Posterior vena cava (tissue), 2 donors: ENCODE results near the gene FAM50B. TPM values are rescaled to one million over a fixed set of nuclear protein-coding genes. Genes with fewer than 3 reads are reported as not detected.

Source experiments
- DNase-seq: peaks from one replicate; pipeline ENCODE4 v3.0.0-alpha.2; 2020; ENCODE audit warnings: low spot score
- intact Hi-C, 2 donors: fragments of 100-400 bp; cut with DNase I; formaldehyde crosslinking; loops; one replicate each; pipeline versions ENCODE4 v1.14.1 to v1.14.2; 2022 to 2023
- long read RNA-seq, 2 donors: library from polyadenylated mRNA; unstranded; transcript quantifications; one replicate each; pipeline ENCODE4 v2.0.0, GENCODE V29; 2020 to 2021
- total RNA-seq, 2 donors: library from RNA; stranded (reverse); fragmentation: NEBNext Ultra II Directional; extraction: Animal tissue kit (Norgen Biotek cat#: 25700); gene quantifications; one replicate each; pipeline ENCODE4 v1.2.1, GENCODE V29; 2021
- donor health status: DM: yes; HTN: yes; CAD: no.
- donor health status: DM: yes; HTN: yes; CAD: no.

FAM50B gene, protein sequence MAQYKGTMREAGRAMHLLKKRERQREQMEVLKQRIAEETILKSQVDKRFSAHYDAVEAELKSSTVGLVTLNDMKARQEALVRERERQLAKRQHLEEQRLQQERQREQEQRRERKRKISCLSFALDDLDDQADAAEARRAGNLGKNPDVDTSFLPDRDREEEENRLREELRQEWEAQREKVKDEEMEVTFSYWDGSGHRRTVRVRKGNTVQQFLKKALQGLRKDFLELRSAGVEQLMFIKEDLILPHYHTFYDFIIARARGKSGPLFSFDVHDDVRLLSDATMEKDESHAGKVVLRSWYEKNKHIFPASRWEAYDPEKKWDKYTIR
- 1 to 10 TPM; 4.8 to 7.5 TPM for total RNA-seq
- long read RNA-seq, donor 1, transcript FAM50B-203 (2 exons, 1,643 nt) = minor isoform, 6 of 14 reads
- long read RNA-seq, donor 1, transcript FAM50B-202 (1 exons, 1,935 nt) = major isoform, 8 of 14 reads
- long read RNA-seq, donor 1, partial matches to known transcripts = 0 of 14 reads
- long read RNA-seq, donor 1, other reads (novel, unspliced or antisense) = 0 of 14 reads
- long read RNA-seq, donor 2, transcript FAM50B-203 (2 exons, 1,643 nt) = major isoform, 35 of 65 reads
- long read RNA-seq, donor 2, transcript FAM50B-202 (1 exons, 1,935 nt) = minor isoform, 30 of 65 reads
- long read RNA-seq, donor 2, partial matches to known transcripts = 0 of 65 reads
- long read RNA-seq, donor 2, other reads (novel, unspliced or antisense) = 0 of 65 reads

DNA sequence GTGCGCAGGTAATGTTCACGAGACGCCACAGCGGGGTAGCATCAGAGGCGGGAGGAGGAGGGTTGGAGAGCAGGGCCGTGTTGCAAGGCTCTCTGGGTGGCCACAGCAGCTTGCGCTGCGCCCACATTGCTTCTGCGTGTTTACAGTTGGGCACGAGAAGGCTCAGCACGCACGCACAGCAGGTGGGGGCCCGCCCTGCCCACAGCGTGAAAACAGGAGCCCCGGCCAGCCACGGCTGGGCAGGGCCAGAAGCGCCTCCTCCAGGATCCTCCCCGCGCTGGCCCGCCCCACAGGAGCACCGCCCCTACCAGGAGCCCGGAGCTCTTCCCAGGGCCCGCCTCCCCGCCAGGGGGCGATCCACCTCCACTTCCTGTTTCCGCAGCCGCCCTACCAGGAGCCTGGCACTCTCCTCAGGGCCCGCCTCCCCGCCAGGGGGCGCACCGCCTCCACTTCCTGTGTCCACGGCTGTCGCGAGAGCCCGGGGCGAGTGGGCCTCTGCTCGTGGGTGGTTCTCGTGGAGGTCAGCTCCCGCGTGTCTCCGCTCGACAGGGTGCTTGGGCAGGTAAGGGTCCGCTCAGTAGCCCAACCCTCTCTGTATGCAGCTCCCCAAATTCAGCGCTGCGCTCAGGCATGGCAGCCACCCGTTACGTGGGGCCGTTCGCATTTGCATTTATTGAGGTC is at the start of gene FAM50B:
TSS of gene FAM50B (plus strand) at position 449 of the 681 bp plus-strand sequence. CDS start 439 bp downstream, outside the sequence.
- DNase-seq = peak; percentile 98
- intact Hi-C loops = no loop called here

DNA sequence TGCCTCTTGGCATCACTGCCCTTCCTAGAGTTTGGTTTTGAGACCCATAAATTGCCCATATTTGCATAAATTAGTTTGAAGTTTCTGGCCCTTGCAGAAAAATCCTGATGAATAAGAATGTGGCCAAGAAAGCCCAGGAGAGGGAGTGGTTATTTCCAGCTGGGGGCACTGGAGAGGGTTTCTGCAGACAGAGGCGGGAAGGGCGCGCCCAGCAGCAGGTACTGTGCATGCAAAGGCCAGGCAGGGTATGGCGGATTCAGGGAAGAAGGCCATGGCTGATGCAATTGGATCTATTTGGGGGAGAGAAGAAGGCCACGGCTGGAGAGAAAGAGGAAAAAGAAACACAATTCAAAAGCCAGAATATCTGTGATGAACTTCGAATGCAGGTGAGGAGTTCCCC is 49.5 kb upstream of the FAM50B start:
- no peak for DNase-seq
- intact Hi-C loops = loop anchor here in 1 of 2 donors (5.0 kb wide), 1 partner anchor 47 kb away; the partner anchor contains the start of gene PXDC1

GRCh38 chr6:3800850-3801591 is 48.2 kb upstream of the FAM50B start:
- intact Hi-C loops = loop anchor here in 1 of 2 donors (5.0 kb wide), 1 partner anchor 49 kb away; the partner anchor contains the start of gene PXDC1

GRCh38 chr6:3801960-3802359 is 47.2 kb upstream of the FAM50B start:
- intact Hi-C loops = loop anchor here in 1 of 2 donors (5.0 kb wide), 1 partner anchor 50 kb away; the partner anchor contains the start of gene PXDC1

More at GRCh38 chr6:3800850-3801591, 48.2 kb upstream of the FAM50B start:
- DNase-seq = no peak

GRCh38 chr6:3803627-3804468 is 45.3 kb upstream of the FAM50B start:
- intact Hi-C loops = loop anchor here in 1 of 2 donors (5.0 kb wide), 1 partner anchor 52 kb away; the partner anchor contains the start of gene PXDC1
- DNase-seq = no peak

More at GRCh38 chr6:3801960-3802359, 47.2 kb upstream of the FAM50B start:
- no peak for DNase-seq

DNA sequence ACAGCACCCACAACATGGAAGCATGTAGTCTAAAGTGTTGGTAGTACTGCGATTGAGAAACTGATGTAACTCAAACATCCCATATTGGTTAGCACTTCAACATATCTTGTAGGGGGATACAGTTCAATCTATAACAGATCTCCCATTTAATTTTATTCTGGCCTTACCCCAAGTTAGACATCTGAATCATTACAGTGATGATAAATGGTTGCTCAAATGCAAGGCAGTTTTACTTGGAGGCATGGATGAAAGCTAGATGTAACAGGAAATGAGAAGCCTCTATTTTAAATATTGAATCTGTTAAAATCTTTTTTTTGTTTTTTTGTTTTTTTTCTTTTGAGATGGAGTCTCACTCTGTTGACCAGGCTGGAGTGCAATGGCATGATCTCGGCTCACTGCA is 44.2 kb upstream of the FAM50B start:
- no peak for DNase-seq
- intact Hi-C loops = loop anchor here in 1 of 2 donors (5.0 kb wide), 1 partner anchor 53 kb away; the partner anchor contains the start of gene PXDC1

GRCh38 chr6:3805448-3806123 is 43.6 kb upstream of the FAM50B start:
- intact Hi-C loops = no loop called here

DNA sequence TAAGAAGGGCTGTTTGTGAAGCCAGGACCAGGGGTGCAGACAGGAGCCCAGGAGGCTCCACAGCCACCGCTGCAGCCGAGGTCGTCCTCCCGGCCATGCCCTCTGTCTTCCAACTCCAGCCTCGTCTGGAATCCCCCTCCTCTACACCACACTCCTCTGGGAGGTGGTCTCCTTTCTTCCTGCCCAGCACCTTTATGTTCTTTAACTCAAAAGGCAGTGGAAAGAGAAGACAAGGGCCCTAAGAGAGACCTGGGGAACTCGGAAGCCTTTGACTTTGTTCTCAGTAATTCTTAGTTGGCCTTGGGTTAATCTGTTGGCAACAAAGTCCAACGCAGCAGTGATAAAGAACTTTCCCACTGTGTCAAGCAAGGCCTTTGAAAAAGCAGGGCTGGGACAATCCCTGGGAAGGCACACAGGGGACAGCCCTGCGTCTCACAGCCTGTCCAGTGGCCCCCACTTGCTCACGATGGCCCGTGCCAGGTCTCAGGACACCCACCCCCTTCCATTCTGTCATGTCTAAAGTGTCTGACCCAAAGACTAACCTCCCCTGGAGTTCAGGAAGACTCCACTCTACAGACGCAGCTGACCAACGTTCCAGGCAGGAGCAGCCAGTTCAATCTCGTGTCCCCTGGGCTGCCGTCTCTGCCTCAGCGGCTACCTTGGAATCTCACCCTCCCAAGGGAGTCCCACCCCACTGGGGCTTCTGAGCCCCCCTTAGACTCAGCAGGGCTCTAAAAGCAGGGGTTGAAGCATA is 42.8 kb upstream of the FAM50B start:
- no peak for DNase-seq
- intact Hi-C loops = no loop called here

More at GRCh38 chr6:3805448-3806123, 43.6 kb upstream of the FAM50B start:
- no peak for DNase-seq

DNA sequence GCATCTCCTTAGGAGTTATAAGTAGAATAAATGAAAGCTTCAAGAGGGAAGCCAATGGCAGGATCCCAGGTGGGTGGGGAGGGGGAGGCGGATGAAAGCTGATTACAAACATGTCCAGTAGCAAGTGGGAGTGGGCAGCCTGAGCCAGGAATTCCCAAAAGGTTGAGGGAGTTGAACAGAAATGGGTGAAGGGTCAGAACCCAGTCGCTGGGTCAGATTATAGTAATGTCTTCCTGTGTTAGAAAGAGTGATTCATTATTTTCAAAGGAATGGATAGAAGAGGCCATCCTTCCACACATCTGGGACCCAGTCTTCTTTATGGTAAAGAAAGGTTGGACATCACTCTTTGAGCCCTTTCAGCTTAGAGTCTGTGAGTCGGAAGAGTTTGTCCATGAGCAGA is 41.0 kb upstream of the FAM50B start:
- DNase-seq = no peak
- intact Hi-C loops = no loop called here

DNA sequence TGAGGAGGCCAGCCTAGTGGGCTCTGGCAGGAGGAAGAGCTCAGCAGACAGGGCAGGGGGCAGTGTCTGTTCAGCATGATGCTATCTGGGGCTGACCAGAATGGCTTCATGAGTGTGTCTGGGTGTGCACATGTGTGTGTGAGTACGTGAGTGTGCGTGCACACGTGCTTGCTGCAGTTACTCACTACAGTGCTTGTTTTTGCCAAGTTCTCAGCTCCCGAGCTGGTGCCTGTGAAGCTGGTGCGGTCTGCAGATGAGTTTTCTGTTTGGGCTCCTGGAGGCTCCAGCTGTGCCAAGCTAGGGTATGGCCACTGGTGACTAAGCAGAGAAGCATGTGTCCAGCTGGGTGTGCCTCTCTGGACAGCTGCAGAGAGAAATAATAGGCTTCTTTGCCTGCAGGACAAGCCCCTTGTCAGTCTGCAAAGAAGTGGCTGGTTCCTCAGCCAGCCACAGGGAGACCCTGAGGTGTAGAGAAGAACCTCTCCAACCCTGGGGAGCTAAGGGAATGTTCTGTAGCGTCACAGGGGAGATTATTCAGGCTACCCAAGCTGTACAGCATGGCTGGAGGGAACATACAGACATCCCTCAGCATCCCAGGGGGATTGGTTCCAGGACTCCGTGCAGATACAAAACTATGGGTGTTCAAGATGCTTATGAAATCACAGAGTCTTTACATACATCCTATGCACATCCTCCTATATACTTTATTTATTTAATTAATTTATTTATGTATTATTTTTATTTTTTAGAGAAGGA is 40.2 kb upstream of the FAM50B start:
- DNase-seq = peak; percentile 86
- intact Hi-C loops = no loop called here

DNA sequence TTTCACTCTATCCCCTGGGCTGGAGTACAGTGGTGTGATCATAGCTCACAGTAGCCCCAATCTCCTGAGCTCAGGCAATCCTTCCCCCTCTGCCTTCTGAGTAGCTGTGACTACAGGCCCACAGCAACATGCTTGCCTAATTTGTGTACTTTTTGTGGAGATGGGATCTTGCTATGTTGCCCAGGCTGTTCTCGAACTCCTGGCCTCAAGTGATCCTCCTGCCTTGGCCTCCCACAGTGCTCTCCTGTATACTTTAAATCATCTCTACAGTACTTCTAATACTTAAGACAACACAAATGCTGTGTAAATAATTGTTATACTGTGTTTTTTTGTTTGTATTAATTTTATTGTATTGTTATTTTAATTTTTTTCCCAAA is 39.7 kb upstream of the FAM50B start:
- intact Hi-C loops = no loop called here
- DNase-seq = no peak

DNA sequence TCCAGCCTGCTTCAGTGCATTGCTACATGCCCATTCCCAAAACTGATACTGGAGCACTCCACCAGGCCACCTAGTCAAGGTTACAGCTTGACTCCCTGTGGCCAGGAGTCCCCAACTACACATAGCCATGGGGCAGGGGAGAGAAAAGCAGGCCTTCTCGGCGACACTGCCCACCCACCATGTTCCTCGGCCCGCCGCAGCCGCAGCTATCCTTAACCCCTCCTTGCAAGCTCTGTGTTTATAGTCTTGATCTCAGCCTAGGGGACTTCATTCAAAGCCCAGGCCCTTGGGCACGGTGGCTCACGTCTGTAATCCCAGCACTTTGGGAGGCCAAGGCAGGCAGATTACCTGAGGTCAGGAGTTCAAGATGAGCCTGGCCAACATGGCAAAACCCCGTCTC is 39.2 kb upstream of the FAM50B start:
- no peak for DNase-seq
- intact Hi-C loops = no loop called here

GRCh38 chr6:3811191-3811590 is 38.0 kb upstream of the FAM50B start:
- intact Hi-C loops = no loop called here

GRCh38 chr6:3812596-3812995 is 36.6 kb upstream of the FAM50B start:
- intact Hi-C loops = no loop called here
- no peak for DNase-seq

More at GRCh38 chr6:3811191-3811590, 38.0 kb upstream of the FAM50B start:
- DNase-seq = no peak

GRCh38 chr6:3813150-3813780 is 35.9 kb upstream of the FAM50B start:
- peak; percentile 87 for DNase-seq
- intact Hi-C loops = no loop called here

DNA sequence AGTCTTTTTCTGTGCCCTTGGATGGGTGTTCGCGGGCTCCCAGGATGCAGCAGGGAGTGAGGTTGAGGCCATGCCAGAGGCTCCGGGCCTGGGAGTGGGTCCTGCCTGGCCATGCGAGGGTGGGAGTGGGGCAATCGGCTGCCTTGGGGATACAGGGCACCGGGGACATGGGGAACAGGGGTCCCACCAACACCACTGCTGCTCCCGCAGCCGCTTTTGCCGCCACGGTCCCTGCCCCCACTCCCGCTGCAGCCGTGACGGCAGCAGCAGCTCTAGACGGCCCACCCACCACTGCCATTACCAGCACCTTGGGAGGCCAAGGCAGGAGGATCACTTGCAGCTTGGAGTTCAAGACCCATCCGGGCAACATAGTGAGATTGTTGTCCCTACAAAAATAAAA is 35.3 kb upstream of the FAM50B start:
- DNase-seq = no peak
- intact Hi-C loops = no loop called here
